Muscle of leg (tissue), 11 donors: ENCODE data around the gene PAK6. TPM values are rescaled to one million over a fixed set of nuclear protein-coding genes. Genes with fewer than 3 reads are reported as not detected.

Experiments used
- DNase-seq: peaks from one replicate; pipeline ENCODE4 v3.0.0; 2013
- H3K27ac ChIP-seq: one replicate; pipeline ENCODE4 v1.5.1; 2013; ENCODE audit warnings: mild to moderate bottlenecking, low read length, control low read depth
- H3K27me3 ChIP-seq: one replicate; pipeline ENCODE4 v1.6.1; 2013; ENCODE audit warnings: low read length; ENCODE audit not compliant: control insufficient read depth, insufficient read depth
- H3K36me3 ChIP-seq: one replicate; pipeline ENCODE4 v1.6.1; 2013; ENCODE audit warnings: low read length; ENCODE audit not compliant: control insufficient read depth, insufficient read depth
- H3K4me1 ChIP-seq: one replicate; pipeline ENCODE4 v1.6.1; 2013; ENCODE audit warnings: low read length; ENCODE audit not compliant: control insufficient read depth, insufficient read depth
- H3K4me3 ChIP-seq: one replicate; pipeline ENCODE4 v1.5.1; 2013; ENCODE audit warnings: low read length, control low read depth
- H3K9me3 ChIP-seq: replicated peaks from 2 replicates; pipeline ENCODE4 v1.6.1; 2013; ENCODE audit warnings: low read depth, low read length; ENCODE audit not compliant: control insufficient read depth
- WGBS: methylation state at CpG from one replicate; pipeline ENCODE4 v1.1.5; 2013; ENCODE audit warnings: missing lambda C conversion rate; ENCODE audit not compliant: insufficient coverage; 5-methylcytosine and 5-hydroxymethylcytosine counted together
- polyA plus RNA-seq, 8 donors: library from polyadenylated mRNA; unstranded; fragments of 120-200 nt; gene quantifications; one replicate each; pipeline versions ENCODE4 v1.2.1 to v1.2.3, GENCODE V29; 2013; ENCODE audit warnings: inconsistent platforms in 1 of 8, low replicate concordance in 1 of 8; ENCODE audit not compliant: insufficient read length in 8 of 8, insufficient read depth in 1 of 8
- total RNA-seq: library from RNA; stranded (reverse); fragments of 120-200 nt; gene quantifications from one replicate; pipeline ENCODE4 v1.2.4, GENCODE V29; 2013

PAK6 gene
- total and polyA plus RNA-seq, 9 donors: 0.29 to 1.6 (median 0.53) TPM

GRCh38 chr15:40300367-40300766, 61.5 kb downstream of the PAK6 start:
- no peak for DNase-seq
- H3K36me3 ChIP-seq: no peaks in the 10 kb centered on the region
- WGBS: no CpG with 5 or more reads among the region's 2 CpGs

GRCh38 chr15:40300771-40301170, 61.9 kb downstream of the PAK6 start:
- Histone ChIP-seq H3K27me3 (peaks cover 6% of the 10 kb centered on the region), H3K27ac (no peak overlapping the region), H3K36me3 (no peaks in the 10 kb centered on the region), H3K4me1 (peaks cover 4% of the 10 kb centered on the region), H3K9me3 (peaks cover 6% of the 10 kb centered on the region), H3K4me3 (no peak overlapping the region)
- no CpG with 5 or more reads among the region's 2 CpGs for WGBS
- no peak for DNase-seq

More at GRCh38 chr15:40300367-40300766, 61.5 kb downstream of the PAK6 start:
- H3K4me1 ChIP-seq: peaks cover 4% of the 10 kb centered on the region
- H3K27ac ChIP-seq: no peak overlapping the region
- H3K27me3 ChIP-seq: peaks cover 8% of the 10 kb centered on the region
- no peak overlapping the region for H3K4me3 ChIP-seq
- peaks cover 6% of the 10 kb centered on the region for H3K9me3 ChIP-seq

- Histone ChIP-seq H3K4me3 (no peak overlapping the region), H3K36me3 (no peaks in the 10 kb centered on the region), H3K27ac (no peak overlapping the region)
These were observed 62.8 kb downstream of the PAK6 start for GRCh38 chr15:40301467-40302179.

GRCh38 chr15:40302288-40302886, 63.5 kb downstream of the PAK6 start:
- DNase-seq: no peak
- peaks cover 5% of the 10 kb centered on the region for H3K27me3 ChIP-seq
- H3K4me1 ChIP-seq: peaks cover 7% of the 10 kb centered on the region
- no peak overlapping the region for H3K27ac ChIP-seq
- H3K4me3 ChIP-seq: no peak overlapping the region
- peaks cover 6% of the 10 kb centered on the region for H3K9me3 ChIP-seq
- no peaks in the 10 kb centered on the region for H3K36me3 ChIP-seq
- 93% methylated on average over 12 of the region's 19 CpGs for WGBS

More at GRCh38 chr15:40301467-40302179, 62.8 kb downstream of the PAK6 start:
- H3K4me1 ChIP-seq: no peaks in the 10 kb centered on the region
- 30% methylated on average over 12 of the region's 12 CpGs for WGBS
- peaks cover 6% of the 10 kb centered on the region for H3K9me3 ChIP-seq
- DNase-seq: no peak
- peaks cover 5% of the 10 kb centered on the region for H3K27me3 ChIP-seq

GRCh38 chr15:40302981-40303380, 64.1 kb downstream of the PAK6 start:
- DNase-seq: no peak
- 77% methylated on average over 7 of the region's 11 CpGs for WGBS
- H3K36me3 ChIP-seq: no peaks in the 10 kb centered on the region

GRCh38 chr15:40303576-40303975, 64.7 kb downstream of the PAK6 start:
- no peak for DNase-seq
- H3K36me3 ChIP-seq: no peaks in the 10 kb centered on the region

More at GRCh38 chr15:40302981-40303380, 64.1 kb downstream of the PAK6 start:
- H3K27ac ChIP-seq: no peak overlapping the region
- H3K4me1 ChIP-seq: peaks cover 13% of the 10 kb centered on the region
- peaks cover 6% of the 10 kb centered on the region for H3K9me3 ChIP-seq
- peaks cover 4% of the 10 kb centered on the region for H3K27me3 ChIP-seq
- H3K4me3 ChIP-seq: no peak overlapping the region

GRCh38 chr15:40305281-40305680, 66.4 kb downstream of the PAK6 start:
- 71% methylated on average over 3 of the region's 4 CpGs for WGBS
- peaks cover 28% of the 10 kb centered on the region for H3K4me1 ChIP-seq

More at GRCh38 chr15:40303576-40303975, 64.7 kb downstream of the PAK6 start:
- no peak overlapping the region for H3K27ac ChIP-seq
- peaks cover 18% of the 10 kb centered on the region for H3K4me1 ChIP-seq
- peaks cover 2% of the 10 kb centered on the region for H3K27me3 ChIP-seq
- WGBS: 80% methylated on average over 2 of the region's 2 CpGs
- H3K9me3 ChIP-seq: peaks cover 6% of the 10 kb centered on the region
- no peak overlapping the region for H3K4me3 ChIP-seq

GRCh38 chr15:40306371-40306770, 67.5 kb downstream of the PAK6 start:
- H3K4me3 ChIP-seq: peak overlapping the region; percentile 27
- H3K36me3 ChIP-seq: no peaks in the 10 kb centered on the region
- H3K4me1 ChIP-seq: peaks cover 28% of the 10 kb centered on the region
- no peak for DNase-seq
- peaks cover 7% of the 10 kb centered on the region for H3K27me3 ChIP-seq
- H3K27ac ChIP-seq: no peak overlapping the region
- H3K9me3 ChIP-seq: no peaks in the 10 kb centered on the region
- WGBS: 78% methylated on average over 5 of the region's 5 CpGs

More at GRCh38 chr15:40305281-40305680, 66.4 kb downstream of the PAK6 start:
- no peak overlapping the region for H3K4me3 ChIP-seq
- DNase-seq: no peak
- no peaks in the 10 kb centered on the region for H3K36me3 ChIP-seq
- H3K27me3 ChIP-seq: peaks cover 2% of the 10 kb centered on the region
- no peak overlapping the region for H3K27ac ChIP-seq
- H3K9me3 ChIP-seq: peaks cover 3% of the 10 kb centered on the region

- no peaks in the 10 kb centered on the region for H3K36me3 ChIP-seq
- H3K27me3 ChIP-seq: peaks cover 9% of the 10 kb centered on the region
- no peak for DNase-seq
- H3K9me3 ChIP-seq: no peaks in the 10 kb centered on the region
- 0% methylated on average over 1 of the region's 7 CpGs for WGBS
- H3K4me1 ChIP-seq: peaks cover 28% of the 10 kb centered on the region
- H3K4me3 ChIP-seq: peak overlapping the region; percentile 27
- no peak overlapping the region for H3K27ac ChIP-seq
These were observed 68.0 kb downstream of the PAK6 start for GRCh38 chr15:40306908-40307307.

GRCh38 chr15:40307421-40308211, 68.8 kb downstream of the PAK6 start, which contains the start of gene PLCB2:
PLCB2 (minus strand) TSS chr15:40307935; CDS start chr15:40307672, 263 bp downstream.
- H3K4me3 ChIP-seq: peak within 1 kb of the TSS; percentile 27
- H3K4me1 ChIP-seq: peaks cover 28% of the 10 kb centered on the region
- DNase-seq: peak; percentile 53
- WGBS: 17% methylated on average over 12 of the region's 15 CpGs
- H3K9me3 ChIP-seq: no peaks in the 10 kb centered on the region
- H3K36me3 ChIP-seq: no peaks in the 10 kb centered on the region
- peaks cover 13% of the 10 kb centered on the region for H3K27me3 ChIP-seq
- no peak within 1 kb of the TSS for H3K27ac ChIP-seq
